Measurements from ENCODE around the gene DNER.

The DNER gene

GRCh38 chr2:229612384-229612971 is 101.9 kb downstream of the DNER start:
- no peaks in the 10 kb centered on the region for H3K36me3 ChIP-seq (ENCODE audit: control insufficient read depth, insufficient read depth, low read length)

GRCh38 chr2:229611360-229611759 is 103.0 kb downstream of the DNER start:
- Histone ChIP-seq H3K9me3 (ENCODE audit: control insufficient read depth, insufficient read depth, low read length) (no peaks in the 10 kb centered on the region), H3K4me3 (ENCODE audit: low read depth, low read length) (no peak overlapping the region), H3K36me3 (ENCODE audit: control insufficient read depth, insufficient read depth, low read length) (no peaks in the 10 kb centered on the region), H3K9ac (ENCODE audit: low read depth, low read length) (no peak overlapping the region), H3K27me3 (ENCODE audit: control insufficient read depth, insufficient read depth, low read length) (no peaks in the 10 kb centered on the region), H3K4me1 (ENCODE audit: control insufficient read depth, insufficient read depth, low read length) (no peaks in the 10 kb centered on the region)

More at GRCh38 chr2:229612384-229612971, 101.9 kb downstream of the DNER start:
- Histone ChIP-seq H3K9ac (ENCODE audit: low read depth, low read length) (no peak overlapping the region), H3K4me3 (ENCODE audit: low read depth, low read length) (no peak overlapping the region), H3K27me3 (ENCODE audit: control insufficient read depth, insufficient read depth, low read length) (no peaks in the 10 kb centered on the region), H3K4me1 (ENCODE audit: control insufficient read depth, insufficient read depth, low read length) (no peaks in the 10 kb centered on the region), H3K9me3 (ENCODE audit: control insufficient read depth, insufficient read depth, low read length) (no peaks in the 10 kb centered on the region)

DNA sequence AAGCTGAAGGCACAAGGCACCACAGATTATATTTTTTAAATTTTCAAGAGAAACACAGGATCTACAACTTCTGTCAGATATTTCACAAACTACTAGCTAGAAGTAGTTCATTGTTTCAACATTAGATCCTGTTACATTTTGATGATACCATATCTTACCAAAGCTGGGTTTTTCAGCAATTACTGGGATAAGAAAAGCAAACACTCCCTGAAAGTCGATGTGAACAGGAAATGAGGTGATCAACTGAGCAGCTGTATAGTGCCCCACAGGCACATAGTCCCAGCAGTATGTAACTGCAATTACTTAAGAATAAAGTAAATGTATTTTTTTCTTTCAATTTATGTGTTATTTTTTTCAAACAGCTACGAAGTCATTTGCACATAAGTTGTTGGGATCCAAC is 103.5 kb downstream of the DNER start:
- Histone ChIP-seq H3K36me3 (ENCODE audit: control insufficient read depth, insufficient read depth, low read length) (no peaks in the 10 kb centered on the region), H3K9ac (ENCODE audit: low read depth, low read length) (no peak overlapping the region), H3K27me3 (ENCODE audit: control insufficient read depth, insufficient read depth, low read length) (no peaks in the 10 kb centered on the region), H3K4me1 (ENCODE audit: control insufficient read depth, insufficient read depth, low read length) (no peaks in the 10 kb centered on the region), H3K4me3 (ENCODE audit: low read depth, low read length) (no peak overlapping the region), H3K9me3 (ENCODE audit: control insufficient read depth, insufficient read depth, low read length) (no peaks in the 10 kb centered on the region)

DNA sequence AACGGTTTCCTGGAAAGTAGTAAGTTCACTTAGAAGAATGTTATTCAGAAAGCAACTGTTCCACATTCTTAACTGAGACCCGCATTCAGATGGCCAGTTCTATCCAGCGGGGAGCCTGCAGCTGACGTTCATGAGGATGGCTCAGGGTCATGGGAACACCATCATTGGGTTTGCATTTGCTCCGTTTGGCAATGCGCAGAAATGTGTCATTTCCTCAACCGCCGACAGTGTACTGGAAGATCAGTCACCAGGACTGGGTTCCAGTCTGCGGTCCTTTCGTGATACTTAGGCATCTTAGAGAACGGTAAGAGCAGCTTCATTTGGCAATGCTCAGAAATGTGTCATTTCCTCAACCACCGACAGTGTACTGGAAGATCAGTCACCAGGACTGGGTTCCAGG is 104.0 kb downstream of the DNER start:
- Histone ChIP-seq H3K9me3 (ENCODE audit: control insufficient read depth, insufficient read depth, low read length) (no peaks in the 10 kb centered on the region), H3K4me1 (ENCODE audit: control insufficient read depth, insufficient read depth, low read length) (no peaks in the 10 kb centered on the region), H3K36me3 (ENCODE audit: control insufficient read depth, insufficient read depth, low read length) (no peaks in the 10 kb centered on the region), H3K9ac (ENCODE audit: low read depth, low read length) (no peak overlapping the region), H3K4me3 (ENCODE audit: low read depth, low read length) (no peak overlapping the region), H3K27me3 (ENCODE audit: control insufficient read depth, insufficient read depth, low read length) (no peaks in the 10 kb centered on the region)

DNA sequence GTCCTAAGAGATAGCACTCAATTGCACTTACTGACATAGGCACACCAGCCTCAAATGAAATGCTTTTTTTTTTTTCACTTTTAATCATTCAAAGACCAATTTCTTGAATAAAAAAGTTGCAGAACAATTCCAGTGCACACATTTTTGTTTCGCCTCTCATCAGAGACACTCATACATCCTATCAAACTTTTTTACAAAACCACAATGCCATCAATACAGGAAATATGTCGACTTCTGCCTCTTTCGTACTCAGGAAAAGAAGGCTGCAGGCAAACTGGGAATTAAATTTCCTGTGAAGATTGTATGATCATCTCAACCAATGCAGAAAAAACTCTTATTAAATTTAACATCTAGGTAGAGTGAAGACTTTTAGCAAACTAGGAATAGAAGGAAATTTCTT is 112.4 kb downstream of the DNER start:
- Histone ChIP-seq H3K27me3 (ENCODE audit: control insufficient read depth, insufficient read depth, low read length) (no peaks in the 10 kb centered on the region), H3K4me3 (ENCODE audit: low read depth, low read length) (no peak overlapping the region), H3K4me1 (ENCODE audit: control insufficient read depth, insufficient read depth, low read length) (no peaks in the 10 kb centered on the region), H3K9ac (ENCODE audit: low read depth, low read length) (no peak overlapping the region), H3K36me3 (ENCODE audit: control insufficient read depth, insufficient read depth, low read length) (no peaks in the 10 kb centered on the region), H3K9me3 (ENCODE audit: control insufficient read depth, insufficient read depth, low read length) (no peaks in the 10 kb centered on the region)

DNA sequence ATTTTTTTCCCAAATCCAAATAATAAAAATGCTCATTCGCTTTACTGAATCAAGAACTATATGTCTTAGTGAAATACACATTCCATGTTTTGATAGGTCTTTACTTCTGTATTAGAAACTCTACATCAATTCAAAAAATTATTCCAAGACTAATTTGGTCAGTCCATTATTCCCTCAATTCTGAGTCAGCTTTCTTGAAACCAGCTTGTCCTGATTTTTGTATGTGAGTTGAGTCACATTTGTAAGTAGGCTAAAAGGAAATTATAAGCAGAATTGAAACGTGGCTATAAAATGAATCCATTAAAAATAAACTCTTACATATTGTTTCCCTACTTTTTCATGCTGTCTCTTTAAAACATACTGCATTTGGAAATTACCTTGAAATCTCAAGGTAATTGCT is 113.0 kb downstream of the DNER start:
- no peak overlapping the region for H3K9ac ChIP-seq (ENCODE audit: low read depth, low read length)
- H3K4me3 ChIP-seq (ENCODE audit: low read depth, low read length): no peak overlapping the region
- H3K4me1 ChIP-seq (ENCODE audit: control insufficient read depth, insufficient read depth, low read length): no peaks in the 10 kb centered on the region
- no peaks in the 10 kb centered on the region for H3K9me3 ChIP-seq (ENCODE audit: control insufficient read depth, insufficient read depth, low read length)
- no peaks in the 10 kb centered on the region for H3K27me3 ChIP-seq (ENCODE audit: control insufficient read depth, insufficient read depth, low read length)
- no peaks in the 10 kb centered on the region for H3K36me3 ChIP-seq (ENCODE audit: control insufficient read depth, insufficient read depth, low read length)

- Histone ChIP-seq H3K9me3 (ENCODE audit: control insufficient read depth, insufficient read depth, low read length) (no peaks in the 10 kb centered on the region), H3K27me3 (ENCODE audit: control insufficient read depth, insufficient read depth, low read length) (no peaks in the 10 kb centered on the region), H3K9ac (ENCODE audit: low read depth, low read length) (no peak overlapping the region), H3K4me3 (ENCODE audit: low read depth, low read length) (no peak overlapping the region), H3K4me1 (ENCODE audit: control insufficient read depth, insufficient read depth, low read length) (no peaks in the 10 kb centered on the region), H3K36me3 (ENCODE audit: control insufficient read depth, insufficient read depth, low read length) (no peaks in the 10 kb centered on the region)
Observed at GRCh38 chr2:229598227-229598626, 116.1 kb downstream of the DNER start.

GRCh38 chr2:229596796-229597195 is 117.6 kb downstream of the DNER start:
- H3K4me3 ChIP-seq (ENCODE audit: low read depth, low read length): no peak overlapping the region
- H3K4me1 ChIP-seq (ENCODE audit: control insufficient read depth, insufficient read depth, low read length): no peaks in the 10 kb centered on the region
- H3K36me3 ChIP-seq (ENCODE audit: control insufficient read depth, insufficient read depth, low read length): no peaks in the 10 kb centered on the region
- H3K9me3 ChIP-seq (ENCODE audit: control insufficient read depth, insufficient read depth, low read length): no peaks in the 10 kb centered on the region
- H3K9ac ChIP-seq (ENCODE audit: low read depth, low read length): no peak overlapping the region
- no peaks in the 10 kb centered on the region for H3K27me3 ChIP-seq (ENCODE audit: control insufficient read depth, insufficient read depth, low read length)

- H3K4me3 ChIP-seq (ENCODE audit: low read depth, low read length): no peak overlapping the region
- peaks cover 4% of the 10 kb centered on the region for H3K4me1 ChIP-seq (ENCODE audit: control insufficient read depth, insufficient read depth, low read length)
- H3K9ac ChIP-seq (ENCODE audit: low read depth, low read length): no peak overlapping the region
- no peaks in the 10 kb centered on the region for H3K9me3 ChIP-seq (ENCODE audit: control insufficient read depth, insufficient read depth, low read length)
- no peaks in the 10 kb centered on the region for H3K36me3 ChIP-seq (ENCODE audit: control insufficient read depth, insufficient read depth, low read length)
- H3K27me3 ChIP-seq (ENCODE audit: control insufficient read depth, insufficient read depth, low read length): no peaks in the 10 kb centered on the region
Observed at GRCh38 chr2:229591611-229592010, 122.7 kb downstream of the DNER start.

GRCh38 chr2:229586746-229587705 is 127.3 kb downstream of the DNER start:
- H3K27me3 ChIP-seq (ENCODE audit: control insufficient read depth, insufficient read depth, low read length): no peaks in the 10 kb centered on the region
- H3K9me3 ChIP-seq (ENCODE audit: control insufficient read depth, insufficient read depth, low read length): no peaks in the 10 kb centered on the region
- H3K9ac ChIP-seq (ENCODE audit: low read depth, low read length): no peak overlapping the region
- peak overlapping the region; percentile 18 for H3K4me3 ChIP-seq (ENCODE audit: low read depth, low read length)
- H3K36me3 ChIP-seq (ENCODE audit: control insufficient read depth, insufficient read depth, low read length): no peaks in the 10 kb centered on the region
- H3K4me1 ChIP-seq (ENCODE audit: control insufficient read depth, insufficient read depth, low read length): peaks cover 6% of the 10 kb centered on the region

GRCh38 chr2:229586012-229586411 is 128.3 kb downstream of the DNER start:
- Histone ChIP-seq H3K27me3 (ENCODE audit: control insufficient read depth, insufficient read depth, low read length) (no peaks in the 10 kb centered on the region), H3K36me3 (ENCODE audit: control insufficient read depth, insufficient read depth, low read length) (no peaks in the 10 kb centered on the region), H3K4me3 (ENCODE audit: low read depth, low read length) (no peak overlapping the region), H3K9ac (ENCODE audit: low read depth, low read length) (no peak overlapping the region), H3K4me1 (ENCODE audit: control insufficient read depth, insufficient read depth, low read length) (peaks cover 6% of the 10 kb centered on the region), H3K9me3 (ENCODE audit: control insufficient read depth, insufficient read depth, low read length) (no peaks in the 10 kb centered on the region)

- Histone ChIP-seq H3K4me1 (ENCODE audit: control insufficient read depth, insufficient read depth, low read length) (peaks cover 6% of the 10 kb centered on the region), H3K36me3 (ENCODE audit: control insufficient read depth, insufficient read depth, low read length) (no peaks in the 10 kb centered on the region), H3K9ac (ENCODE audit: low read depth, low read length) (no peak overlapping the region), H3K4me3 (ENCODE audit: low read depth, low read length) (no peak overlapping the region), H3K9me3 (ENCODE audit: control insufficient read depth, insufficient read depth, low read length) (no peaks in the 10 kb centered on the region), H3K27me3 (ENCODE audit: control insufficient read depth, insufficient read depth, low read length) (no peaks in the 10 kb centered on the region)
Observed at GRCh38 chr2:229582151-229582550, 132.2 kb downstream of the DNER start.

All from iPS-15b (cell line).